ENCODE data around the gene SNAPC3.

Gene SNAPC3

GRCh38 chr9:15498246-15498995 lies 75.7 kb downstream of the SNAPC3 start:
- H3K27ac Mint-ChIP-seq = no peak overlapping the region
- peaks cover 50% of the 10 kb centered on the region for H3K36me3 Mint-ChIP-seq
- no peak for ATAC-seq
- no peak overlapping the region for H3K4me3 Mint-ChIP-seq
- peaks cover 2% of the 10 kb centered on the region for H3K9me3 Mint-ChIP-seq
- no peaks in the 10 kb centered on the region for H3K27me3 Mint-ChIP-seq
- H3K4me1 Mint-ChIP-seq = peaks cover 37% of the 10 kb centered on the region

- Mint-ChIP-seq H3K27me3 (no peaks in the 10 kb centered on the region), H3K9me3 (no peaks in the 10 kb centered on the region), H3K4me1 (peaks cover 36% of the 10 kb centered on the region), H3K4me3 (no peak overlapping the region), H3K27ac (no peak overlapping the region), H3K36me3 (peaks cover 46% of the 10 kb centered on the region)
- ATAC-seq = no peak
These were observed 76.5 kb downstream of the SNAPC3 start for GRCh38 chr9:15499139-15499538.

GRCh38 chr9:15501179-15501578 lies 78.5 kb downstream of the SNAPC3 start:
- no peak overlapping the region for H3K27ac Mint-ChIP-seq
- ATAC-seq = no peak
- H3K4me1 Mint-ChIP-seq = peaks cover 34% of the 10 kb centered on the region
- H3K36me3 Mint-ChIP-seq = peaks cover 47% of the 10 kb centered on the region
- H3K27me3 Mint-ChIP-seq = no peaks in the 10 kb centered on the region
- no peaks in the 10 kb centered on the region for H3K9me3 Mint-ChIP-seq
- no peak overlapping the region for H3K4me3 Mint-ChIP-seq

- Mint-ChIP-seq H3K4me1 (peaks cover 35% of the 10 kb centered on the region), H3K36me3 (peaks cover 54% of the 10 kb centered on the region), H3K9me3 (no peaks in the 10 kb centered on the region), H3K4me3 (no peak overlapping the region), H3K27me3 (no peaks in the 10 kb centered on the region), H3K27ac (no peak overlapping the region)
- no peak for ATAC-seq
These were observed 79.1 kb downstream of the SNAPC3 start for GRCh38 chr9:15501803-15502202.

GRCh38 chr9:15505921-15506320 lies 83.2 kb downstream of the SNAPC3 start:
- peaks cover 54% of the 10 kb centered on the region for H3K4me1 Mint-ChIP-seq
- peaks cover 36% of the 10 kb centered on the region for H3K36me3 Mint-ChIP-seq

GRCh38 chr9:15509931-15510788 lies 87.5 kb downstream of the SNAPC3 start:
- peak; percentile 81 for ATAC-seq
- Mint-ChIP-seq H3K9me3 (no peaks in the 10 kb centered on the region), H3K4me3 (peak overlapping the region; percentile 93), H3K27ac (peak overlapping the region; percentile 97), H3K36me3 (peaks cover 21% of the 10 kb centered on the region), H3K27me3 (no peaks in the 10 kb centered on the region), H3K4me1 (peaks cover 62% of the 10 kb centered on the region)

More at GRCh38 chr9:15505921-15506320, 83.2 kb downstream of the SNAPC3 start:
- ATAC-seq = no peak
- Mint-ChIP-seq H3K27ac (no peak overlapping the region), H3K27me3 (no peaks in the 10 kb centered on the region), H3K4me3 (no peak overlapping the region), H3K9me3 (no peaks in the 10 kb centered on the region)

GRCh38 chr9:15510789-15511575 lies 88.3 kb downstream of the SNAPC3 start, which contains the start of gene PSIP1:
PSIP1 (minus strand) TSS chr9:15510970; CDS start chr9:15510188, 782 bp downstream.
- H3K4me3 Mint-ChIP-seq = peak within 1 kb of the TSS; percentile 93
- no peaks in the 10 kb centered on the region for H3K9me3 Mint-ChIP-seq
- peaks cover 17% of the 10 kb centered on the region for H3K36me3 Mint-ChIP-seq
- H3K4me1 Mint-ChIP-seq = peaks cover 59% of the 10 kb centered on the region
- peak within 1 kb of the TSS; percentile 97 for H3K27ac Mint-ChIP-seq
- ATAC-seq = peak; percentile 90
- no peaks in the 10 kb centered on the region for H3K27me3 Mint-ChIP-seq
